Measurements from ENCODE around the gene SMG1.
"Not testable (repeated sequence)": the region's sequence is repeated elsewhere in the genome, so short reads cannot be mapped to it uniquely, and the experiment has no call there.

Gene SMG1

GRCh38 chr16:18782697-18783429 lies 143.3 kb downstream of the SMG1 start:
- no peak for DNase-seq (ENCODE audit: low read depth, low spot score)
- no peaks in the 10 kb centered on the region for H3K4me1 ChIP-seq (ENCODE audit: control insufficient read depth, insufficient read depth, low read length)
- H3K27ac ChIP-seq (ENCODE audit: low read length), result no peak overlapping the region
- no peaks in the 10 kb centered on the region for H3K27me3 ChIP-seq (ENCODE audit: control insufficient read depth, insufficient read depth, low read length)
- H3K36me3 ChIP-seq (ENCODE audit: control insufficient read depth, insufficient read depth, low read length), result peaks cover 35% of the 10 kb centered on the region
- no peak overlapping the region for H3K4me3 ChIP-seq (ENCODE audit: low read length)
- no peaks in the 10 kb centered on the region for H3K9me3 ChIP-seq (ENCODE audit: control insufficient read depth, insufficient read depth, low read length)
- WGBS (ENCODE audit: insufficient coverage, insufficient read length), result no CpG with 5 or more reads among the region's 8 CpGs

- peaks cover 30% of the 10 kb centered on the region for H3K36me3 ChIP-seq (ENCODE audit: control insufficient read depth, insufficient read depth, low read length)
- H3K4me1 ChIP-seq (ENCODE audit: control insufficient read depth, insufficient read depth, low read length); H3K27me3 ChIP-seq (ENCODE audit: control insufficient read depth, insufficient read depth, low read length); DNase-seq (ENCODE audit: low read depth, low spot score); H3K4me3 ChIP-seq (ENCODE audit: low read length); H3K9me3 ChIP-seq (ENCODE audit: control insufficient read depth, insufficient read depth, low read length); H3K27ac ChIP-seq (ENCODE audit: low read length): not testable (repeated sequence)
- WGBS (ENCODE audit: insufficient coverage, insufficient read length), result no CpG with 5 or more reads among the region's 6 CpGs
Measured at GRCh38 chr16:18781232-18781631, 145.0 kb downstream of the SMG1 start.

GRCh38 chr16:18780460-18781026 lies 145.7 kb downstream of the SMG1 start:
- peaks cover 24% of the 10 kb centered on the region for H3K36me3 ChIP-seq (ENCODE audit: control insufficient read depth, insufficient read depth, low read length)
- H3K4me1 ChIP-seq (ENCODE audit: control insufficient read depth, insufficient read depth, low read length); H3K4me3 ChIP-seq (ENCODE audit: low read length); H3K27me3 ChIP-seq (ENCODE audit: control insufficient read depth, insufficient read depth, low read length); H3K9me3 ChIP-seq (ENCODE audit: control insufficient read depth, insufficient read depth, low read length); DNase-seq (ENCODE audit: low read depth, low spot score); H3K27ac ChIP-seq (ENCODE audit: low read length): not testable (repeated sequence)
- no CpG with 5 or more reads among the region's 8 CpGs for WGBS (ENCODE audit: insufficient coverage, insufficient read length)

- not testable (repeated sequence) for H3K4me3 ChIP-seq (ENCODE audit: low read length); H3K27me3 ChIP-seq (ENCODE audit: control insufficient read depth, insufficient read depth, low read length); H3K4me1 ChIP-seq (ENCODE audit: control insufficient read depth, insufficient read depth, low read length); H3K36me3 ChIP-seq (ENCODE audit: control insufficient read depth, insufficient read depth, low read length); H3K9me3 ChIP-seq (ENCODE audit: control insufficient read depth, insufficient read depth, low read length); DNase-seq (ENCODE audit: low read depth, low spot score); H3K27ac ChIP-seq (ENCODE audit: low read length)
- no CpG with 5 or more reads among the region's 1 CpG for whole genome bisulfite sequencing (ENCODE audit: insufficient coverage, insufficient read length)
Measured at GRCh38 chr16:18777664-18778063, 148.5 kb downstream of the SMG1 start.

GRCh38 chr16:18776334-18776733 lies 149.9 kb downstream of the SMG1 start:
- H3K27ac ChIP-seq (ENCODE audit: low read length), result not testable (repeated sequence)

GRCh38 chr16:18774651-18775050 lies 151.6 kb downstream of the SMG1 start:
- H3K4me1 ChIP-seq (ENCODE audit: control insufficient read depth, insufficient read depth, low read length); H3K4me3 ChIP-seq (ENCODE audit: low read length); H3K9me3 ChIP-seq (ENCODE audit: control insufficient read depth, insufficient read depth, low read length); DNase-seq (ENCODE audit: low read depth, low spot score); H3K36me3 ChIP-seq (ENCODE audit: control insufficient read depth, insufficient read depth, low read length); H3K27me3 ChIP-seq (ENCODE audit: control insufficient read depth, insufficient read depth, low read length); H3K27ac ChIP-seq (ENCODE audit: low read length): not testable (repeated sequence)
- no CpG with 5 or more reads among the region's 4 CpGs for WGBS (ENCODE audit: insufficient coverage, insufficient read length)

More at GRCh38 chr16:18776334-18776733, 149.9 kb downstream of the SMG1 start:
- H3K36me3 ChIP-seq (ENCODE audit: control insufficient read depth, insufficient read depth, low read length); H3K9me3 ChIP-seq (ENCODE audit: control insufficient read depth, insufficient read depth, low read length); H3K4me1 ChIP-seq (ENCODE audit: control insufficient read depth, insufficient read depth, low read length); H3K4me3 ChIP-seq (ENCODE audit: low read length); DNase-seq (ENCODE audit: low read depth, low spot score); H3K27me3 ChIP-seq (ENCODE audit: control insufficient read depth, insufficient read depth, low read length): not testable (repeated sequence)
- no CpG with 5 or more reads among the region's 5 CpGs for WGBS (ENCODE audit: insufficient coverage, insufficient read length)

- H3K9me3 ChIP-seq (ENCODE audit: control insufficient read depth, insufficient read depth, low read length), result not testable (repeated sequence)
Measured at GRCh38 chr16:18772171-18772570, 154.0 kb downstream of the SMG1 start.

GRCh38 chr16:18770336-18770962 lies 155.8 kb downstream of the SMG1 start:
- H3K27ac ChIP-seq (ENCODE audit: low read length); H3K4me3 ChIP-seq (ENCODE audit: low read length); H3K9me3 ChIP-seq (ENCODE audit: control insufficient read depth, insufficient read depth, low read length); H3K4me1 ChIP-seq (ENCODE audit: control insufficient read depth, insufficient read depth, low read length); H3K27me3 ChIP-seq (ENCODE audit: control insufficient read depth, insufficient read depth, low read length); DNase-seq (ENCODE audit: low read depth, low spot score); H3K36me3 ChIP-seq (ENCODE audit: control insufficient read depth, insufficient read depth, low read length): not testable (repeated sequence)
- WGBS (ENCODE audit: insufficient coverage, insufficient read length), result no CpG with 5 or more reads among the region's 11 CpGs

More at GRCh38 chr16:18772171-18772570, 154.0 kb downstream of the SMG1 start:
- H3K36me3 ChIP-seq (ENCODE audit: control insufficient read depth, insufficient read depth, low read length); H3K27ac ChIP-seq (ENCODE audit: low read length); H3K4me3 ChIP-seq (ENCODE audit: low read length); H3K4me1 ChIP-seq (ENCODE audit: control insufficient read depth, insufficient read depth, low read length); DNase-seq (ENCODE audit: low read depth, low spot score); H3K27me3 ChIP-seq (ENCODE audit: control insufficient read depth, insufficient read depth, low read length): not testable (repeated sequence)
- no CpG with 5 or more reads among the region's 7 CpGs for WGBS (ENCODE audit: insufficient coverage, insufficient read length)

GRCh38 chr16:18767217-18767616 lies 159.0 kb downstream of the SMG1 start:
- not testable (repeated sequence) for DNase-seq (ENCODE audit: low read depth, low spot score); H3K4me3 ChIP-seq (ENCODE audit: low read length); H3K36me3 ChIP-seq (ENCODE audit: control insufficient read depth, insufficient read depth, low read length); H3K27ac ChIP-seq (ENCODE audit: low read length); H3K4me1 ChIP-seq (ENCODE audit: control insufficient read depth, insufficient read depth, low read length); H3K27me3 ChIP-seq (ENCODE audit: control insufficient read depth, insufficient read depth, low read length); H3K9me3 ChIP-seq (ENCODE audit: control insufficient read depth, insufficient read depth, low read length)
- no CpG with 5 or more reads among the region's 7 CpGs for WGBS (ENCODE audit: insufficient coverage, insufficient read length)

- not testable (repeated sequence) for H3K36me3 ChIP-seq (ENCODE audit: control insufficient read depth, insufficient read depth, low read length); H3K27me3 ChIP-seq (ENCODE audit: control insufficient read depth, insufficient read depth, low read length); H3K27ac ChIP-seq (ENCODE audit: low read length); H3K9me3 ChIP-seq (ENCODE audit: control insufficient read depth, insufficient read depth, low read length); DNase-seq (ENCODE audit: low read depth, low spot score); H3K4me3 ChIP-seq (ENCODE audit: low read length); H3K4me1 ChIP-seq (ENCODE audit: control insufficient read depth, insufficient read depth, low read length)
- WGBS (ENCODE audit: insufficient coverage, insufficient read length), result no CpG with 5 or more reads among the region's 5 CpGs
Measured at GRCh38 chr16:18762713-18763112, 163.5 kb downstream of the SMG1 start.
